ENCODE results near the gene PRAMEF12. TPM values are rescaled to one million over a fixed set of nuclear protein-coding genes. Genes with fewer than 3 reads are reported as not detected.

PRAMEF12 gene
- total RNA-seq, 4 donors from 2014 or later = not detected

GRCh38 chr1:12754738-12755137 lies 18.8 kb upstream of the PRAMEF12 start:
- peaks cover 0 to 9% (median under 1%) of the 10 kb centered on the region in 4 donors for H3K9me3 ChIP-seq
- no peaks in the 10 kb centered on the region for H3K27me3 ChIP-seq
- no peak for DNase-seq (ENCODE audit: low spot score in 2 of 2)
- no peak overlapping the region for H3K4me3 ChIP-seq
- no peaks in the 10 kb centered on the region for H3K36me3 ChIP-seq
- WGBS, 2 donors = 78 to 83% methylated on average over 4 of the region's 4 CpGs
- no peak overlapping the region for H3K27ac ChIP-seq
- no peak for TF ChIP-seq POLR2A (IDR thresholded peaks at IDR 0.05)
- no peaks in the 10 kb centered on the region for H3K4me1 ChIP-seq

- H3K27me3 ChIP-seq = no peaks in the 10 kb centered on the region
- H3K9me3 ChIP-seq = no peaks in the 10 kb centered on the region
- H3K36me3 ChIP-seq = no peaks in the 10 kb centered on the region
- H3K4me3 ChIP-seq = no peak overlapping the region
- DNase-seq (ENCODE audit: low spot score in 2 of 2) = no peak
- 65 to 67% methylated on average over 2 of the region's 2 CpGs for WGBS, 2 donors
- TF ChIP-seq, protein P1, sequence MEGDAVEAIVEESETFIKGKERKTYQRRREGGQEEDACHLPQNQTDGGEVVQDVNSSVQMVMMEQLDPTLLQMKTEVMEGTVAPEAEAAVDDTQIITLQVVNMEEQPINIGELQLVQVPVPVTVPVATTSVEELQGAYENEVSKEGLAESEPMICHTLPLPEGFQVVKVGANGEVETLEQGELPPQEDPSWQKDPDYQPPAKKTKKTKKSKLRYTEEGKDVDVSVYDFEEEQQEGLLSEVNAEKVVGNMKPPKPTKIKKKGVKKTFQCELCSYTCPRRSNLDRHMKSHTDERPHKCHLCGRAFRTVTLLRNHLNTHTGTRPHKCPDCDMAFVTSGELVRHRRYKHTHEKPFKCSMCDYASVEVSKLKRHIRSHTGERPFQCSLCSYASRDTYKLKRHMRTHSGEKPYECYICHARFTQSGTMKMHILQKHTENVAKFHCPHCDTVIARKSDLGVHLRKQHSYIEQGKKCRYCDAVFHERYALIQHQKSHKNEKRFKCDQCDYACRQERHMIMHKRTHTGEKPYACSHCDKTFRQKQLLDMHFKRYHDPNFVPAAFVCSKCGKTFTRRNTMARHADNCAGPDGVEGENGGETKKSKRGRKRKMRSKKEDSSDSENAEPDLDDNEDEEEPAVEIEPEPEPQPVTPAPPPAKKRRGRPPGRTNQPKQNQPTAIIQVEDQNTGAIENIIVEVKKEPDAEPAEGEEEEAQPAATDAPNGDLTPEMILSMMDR (IDR thresholded peaks at IDR 0.05) = no peak
- no peak for TF ChIP-seq POLR2A (IDR thresholded peaks at IDR 0.05)
- no peak overlapping the region for H3K27ac ChIP-seq
- H3K4me1 ChIP-seq = no peaks in the 10 kb centered on the region
These were observed 17.3 kb upstream of the PRAMEF12 start for GRCh38 chr1:12756273-12756672.

GRCh38 chr1:12756768-12757413 lies 16.6 kb upstream of the PRAMEF12 start:
- Histone ChIP-seq H3K9me3 (no peaks in the 10 kb centered on the region), H3K27ac (no peak overlapping the region), H3K4me1 (no peaks in the 10 kb centered on the region), H3K27me3 (no peaks in the 10 kb centered on the region), H3K4me3 (no peak overlapping the region), H3K36me3 (no peaks in the 10 kb centered on the region)
- TF ChIP-seq POLR2A (IDR thresholded peaks at IDR 0.05) (no peak), EP300 (IDR thresholded peaks at IDR 0.05) (no peak)
- TF ChIP-seq, protein P1 (IDR thresholded peaks at IDR 0.05) = no peak
- DNase-seq (ENCODE audit: low spot score in 2 of 2) = no peak
- 77 to 86% methylated on average over 6 of the region's 6 CpGs for WGBS, 2 donors

DNA sequence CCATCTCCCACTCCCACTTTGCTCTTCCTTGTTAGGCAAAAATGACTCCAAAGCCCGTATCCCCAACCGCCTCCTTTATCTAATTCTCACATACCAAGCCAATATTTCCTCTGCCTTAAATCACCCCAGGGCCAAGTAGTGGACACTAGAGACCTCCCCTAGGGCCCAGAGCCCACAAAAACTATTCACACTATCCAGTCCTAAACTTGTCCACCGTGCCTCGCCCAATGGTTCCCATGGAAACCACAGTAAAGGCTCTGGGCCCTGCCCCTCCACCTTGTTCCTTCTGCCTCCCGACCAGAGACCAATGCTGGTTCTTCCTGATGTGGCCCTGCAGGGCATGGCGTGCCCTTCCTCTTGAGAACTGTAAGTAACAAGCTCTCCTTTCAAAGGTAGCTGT lies 15.7 kb upstream of the PRAMEF12 start:
- Histone ChIP-seq H3K4me3 (no peak overlapping the region), H3K9me3 (no peaks in the 10 kb centered on the region), H3K27me3 (no peaks in the 10 kb centered on the region), H3K36me3 (no peaks in the 10 kb centered on the region), H3K27ac (no peak overlapping the region), H3K4me1 (no peaks in the 10 kb centered on the region)
- DNase-seq (ENCODE audit: low spot score in 2 of 2) = no peak
- 72 to 76% methylated on average over 6 of the region's 6 CpGs for WGBS, 2 donors
- TF ChIP-seq POLR2A (IDR thresholded peaks at IDR 0.05) (no peak), EP300 (IDR thresholded peaks at IDR 0.05) (no peak)
- TF ChIP-seq, protein P1 (IDR thresholded peaks at IDR 0.05) = no peak

DNA sequence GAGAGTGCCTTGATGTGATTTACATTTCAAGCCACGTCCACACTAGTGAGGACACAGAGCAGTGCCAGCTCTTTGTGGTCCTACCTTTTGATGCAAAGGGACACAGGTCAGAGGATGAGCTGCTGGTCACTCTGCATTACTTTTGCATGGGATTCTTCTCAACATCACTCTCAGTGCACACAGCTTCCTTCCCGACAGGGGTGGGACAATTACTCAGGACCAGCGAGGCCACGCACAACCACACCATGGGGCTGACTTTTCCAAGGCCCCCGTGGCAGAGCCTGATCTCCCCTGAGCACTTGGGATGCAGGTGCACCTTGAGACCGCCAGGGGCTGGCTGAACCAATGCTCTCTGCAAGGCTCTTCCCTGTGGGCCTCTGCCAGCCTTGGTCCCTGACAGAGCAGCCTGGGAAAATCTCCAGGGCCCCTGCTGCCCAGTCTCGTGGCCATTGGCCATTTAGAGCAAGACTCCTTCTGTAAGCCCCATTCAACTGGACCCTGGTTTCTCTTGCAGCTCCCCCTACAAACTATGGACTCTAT lies 13.2 kb upstream of the PRAMEF12 start:
- H3K27ac ChIP-seq = no peak overlapping the region
- H3K27me3 ChIP-seq = no peaks in the 10 kb centered on the region
- H3K36me3 ChIP-seq = no peaks in the 10 kb centered on the region
- H3K4me1 ChIP-seq = no peaks in the 10 kb centered on the region
- TF ChIP-seq EP300 (IDR thresholded peaks at IDR 0.05) (no peak), POLR2A (IDR thresholded peaks at IDR 0.05) (no peak)
- TF ChIP-seq, protein P1 (IDR thresholded peaks at IDR 0.05) = no peak
- 74 to 75% methylated on average over 5 to 7 of the region's 7 CpGs for WGBS, 2 donors
- H3K4me3 ChIP-seq = no peak overlapping the region
- no peaks in the 10 kb centered on the region for H3K9me3 ChIP-seq
- no peak for DNase-seq (ENCODE audit: low spot score in 2 of 2)

Measured in tibial nerve (tissue), 4 donors.